HTERT RPE-1 (cell line): ENCODE results near the gene INTS15.
"Not testable (repeated sequence)": the region's sequence is repeated elsewhere in the genome, so short reads cannot be mapped to it uniquely, and the experiment has no call there.

Source experiments
- in situ Hi-C: fragments of 300-500 bp; cut with MboI; formaldehyde crosslinking; loops from 4 replicates; pipeline ENCODE4 v1.14.3; 2020; ENCODE audit warnings: low sequenced_read_pairs

INTS15 gene

DNA sequence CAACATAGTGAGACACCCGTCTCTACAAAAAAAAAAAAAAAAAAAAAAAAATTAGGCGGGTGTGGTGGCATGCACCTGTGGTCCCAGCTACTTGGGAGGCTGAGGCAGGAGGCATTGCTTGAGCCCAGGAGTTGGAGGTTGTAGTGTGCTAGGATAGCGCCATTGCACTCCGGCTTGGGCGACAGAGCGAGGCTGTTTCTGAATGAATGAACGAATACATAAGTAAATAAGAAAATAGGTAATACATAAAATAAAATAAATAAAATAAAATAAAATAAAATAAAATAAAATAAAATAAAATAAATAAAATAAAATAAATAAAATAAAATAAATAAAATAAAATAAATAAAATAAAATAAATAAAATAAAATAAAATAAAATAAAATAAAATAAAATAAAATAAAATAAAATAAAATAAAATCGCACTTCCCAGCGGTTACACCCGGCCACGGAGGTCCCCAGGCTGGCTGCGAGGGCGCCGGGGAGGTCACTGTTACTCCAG is 12.9 kb upstream of the INTS15 start:
- in situ Hi-C loops: not testable (repeated sequence)

DNA sequence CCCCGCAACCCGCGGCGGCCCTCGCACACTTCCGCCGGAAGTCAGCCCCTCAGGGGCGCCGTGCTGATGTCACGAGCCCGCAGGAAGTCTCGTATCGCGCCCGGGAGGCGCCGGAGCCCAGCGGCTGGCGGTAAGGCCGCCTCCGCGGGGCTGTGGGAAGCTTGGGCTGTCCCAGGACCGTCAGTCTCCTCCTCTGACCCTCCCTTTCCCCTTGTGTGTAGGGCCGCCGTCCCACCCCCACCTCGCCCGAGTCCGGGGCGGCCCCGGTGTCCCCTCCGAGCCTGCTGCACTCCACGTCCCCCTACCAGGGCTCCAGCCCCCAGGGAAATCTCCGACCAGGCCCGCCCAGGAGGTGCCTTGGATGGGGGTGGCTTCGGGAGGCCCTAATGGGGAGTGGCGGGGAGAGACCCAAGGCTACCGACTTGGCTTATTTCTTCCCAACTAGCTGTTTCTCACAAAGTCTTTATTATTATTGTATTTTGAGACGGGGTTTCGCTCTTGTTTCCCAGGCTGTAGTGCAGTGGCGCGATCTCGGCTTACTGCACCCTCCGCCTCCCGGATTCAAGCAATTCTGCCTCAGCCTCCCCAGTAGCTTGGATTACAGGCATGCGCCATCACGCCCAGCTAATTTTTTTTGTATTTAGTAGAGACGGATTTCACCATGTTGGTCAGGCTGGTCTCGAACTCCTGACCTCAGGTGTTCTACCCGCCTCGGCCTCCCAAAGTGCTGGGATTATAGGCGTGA is 12.3 kb upstream of the INTS15 start, which contains the start of gene ZDHHC4:
Gene ZDHHC4 (plus strand): TSS at position 86 of the 745 bp plus-strand sequence. CDS start 3,108 bp downstream, outside the sequence.
- in situ Hi-C loops: no loop called here

DNA sequence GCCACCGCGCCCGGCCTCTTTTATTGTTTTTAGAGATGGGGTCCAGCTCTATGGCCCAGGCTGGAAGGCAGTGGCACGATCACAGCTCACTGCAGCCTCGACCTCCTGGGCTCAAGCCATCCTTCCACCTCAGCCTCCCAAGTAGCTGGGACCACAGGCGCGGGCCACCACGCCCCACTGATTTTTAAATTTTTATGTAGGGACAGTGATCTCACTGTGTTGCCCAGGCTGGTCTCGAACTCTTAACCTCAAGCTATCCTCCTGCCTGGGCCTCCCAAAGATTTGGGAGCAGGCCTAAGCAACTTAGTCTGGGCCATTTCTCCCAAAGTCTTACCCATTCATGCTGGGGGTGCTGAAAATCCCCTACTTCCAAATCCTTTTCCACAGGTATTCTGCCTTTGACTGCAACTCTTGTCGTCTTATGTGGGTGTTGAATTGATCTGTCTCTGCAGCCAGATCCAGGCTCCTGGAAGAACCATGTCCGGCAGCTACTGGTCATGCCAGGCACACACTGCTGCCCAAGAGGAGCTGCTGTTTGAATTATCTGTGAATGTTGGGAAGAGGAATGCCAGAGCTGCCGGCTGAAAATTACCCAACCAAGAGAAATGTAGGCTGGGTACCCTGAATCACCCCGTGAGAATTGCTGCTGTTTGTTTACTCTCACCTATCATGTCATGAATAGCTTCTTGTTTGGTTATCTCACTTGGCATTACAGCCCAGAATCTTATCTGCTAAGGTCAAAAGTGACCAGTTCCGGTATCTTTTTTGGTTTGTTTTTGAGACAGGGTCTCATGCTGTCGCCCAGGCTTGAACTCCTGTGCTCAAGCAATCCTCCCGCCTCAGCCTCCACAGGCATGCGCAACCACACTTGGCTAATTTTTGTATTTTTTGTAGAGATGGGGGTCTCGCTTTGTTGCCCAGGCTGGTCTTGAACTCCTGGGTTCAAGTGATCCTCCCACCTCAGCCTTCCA is 11.4 kb upstream of the INTS15 start:
- in situ Hi-C loops: no loop called here

DNA sequence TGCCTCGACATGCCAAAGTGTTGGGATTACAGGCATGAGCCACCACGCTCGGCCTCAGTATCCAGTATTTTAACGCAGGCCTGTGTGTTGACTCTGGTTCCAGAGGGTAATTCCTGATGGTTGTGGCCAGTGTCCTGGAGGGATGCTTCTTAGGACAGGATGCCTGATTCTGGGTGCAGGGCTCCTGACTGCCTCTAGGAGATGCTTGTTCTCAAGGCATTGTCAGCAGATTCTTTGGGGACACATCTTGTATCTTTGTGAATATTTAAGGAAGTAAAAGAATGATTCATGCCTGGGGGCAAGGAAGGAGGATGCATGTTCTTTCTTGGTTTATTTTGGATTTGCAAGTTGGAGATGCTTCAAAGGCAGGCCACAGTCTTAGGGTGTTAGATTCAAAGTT is 10.4 kb upstream of the INTS15 start:
- in situ Hi-C loops: no loop called here

DNA sequence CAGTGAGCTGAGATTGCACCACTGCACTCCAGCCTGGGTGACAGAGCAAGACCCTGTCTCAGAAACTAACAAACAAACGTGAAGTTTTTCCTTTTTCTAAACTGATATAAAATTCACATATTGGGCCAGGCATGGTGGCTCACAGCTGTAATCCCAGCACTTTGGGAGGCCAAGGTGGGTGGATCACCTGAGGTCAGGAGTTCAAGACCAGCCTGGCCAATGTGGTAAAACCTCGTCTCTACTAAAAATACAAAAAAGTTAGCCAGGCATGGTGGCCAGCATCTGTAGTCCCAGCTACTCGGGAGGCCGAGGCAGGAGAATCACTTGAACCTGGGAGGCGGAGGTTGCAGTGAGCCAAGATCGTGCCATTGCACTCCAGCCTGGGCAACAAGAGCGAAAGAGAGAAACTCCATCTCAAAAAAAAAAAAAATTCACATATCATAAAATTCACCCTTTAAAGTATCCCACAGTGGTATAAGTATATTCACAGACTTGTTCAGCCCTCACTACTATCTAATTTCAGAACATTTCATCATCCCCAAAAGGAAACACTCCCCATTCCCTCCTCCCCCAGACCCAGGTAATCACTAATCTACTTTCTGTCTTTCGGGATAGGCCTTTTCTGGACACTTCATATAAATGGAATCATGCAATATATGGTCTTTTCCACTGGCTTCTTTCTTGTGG is 3.9 kb upstream of the INTS15 start:
- in situ Hi-C loops: not testable (repeated sequence)

DNA sequence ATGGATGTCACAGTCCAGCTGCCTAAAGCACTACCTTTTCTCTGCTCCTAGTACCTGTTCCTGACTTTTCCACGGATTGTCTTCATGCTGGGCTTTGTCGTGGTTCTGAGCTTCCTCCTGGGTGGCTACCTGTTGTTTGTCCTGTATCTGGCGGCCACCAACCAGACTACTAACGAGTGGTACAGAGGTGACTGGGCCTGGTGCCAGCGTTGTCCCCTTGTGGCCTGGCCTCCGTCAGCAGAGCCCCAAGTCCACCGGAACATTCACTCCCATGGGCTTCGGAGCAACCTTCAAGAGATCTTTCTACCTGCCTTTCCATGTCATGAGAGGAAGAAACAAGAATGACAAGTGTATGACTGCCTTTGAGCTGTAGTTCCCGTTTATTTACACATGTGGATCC is 1.3 kb upstream of the INTS15 start:
- in situ Hi-C loops: no loop called here

DNA sequence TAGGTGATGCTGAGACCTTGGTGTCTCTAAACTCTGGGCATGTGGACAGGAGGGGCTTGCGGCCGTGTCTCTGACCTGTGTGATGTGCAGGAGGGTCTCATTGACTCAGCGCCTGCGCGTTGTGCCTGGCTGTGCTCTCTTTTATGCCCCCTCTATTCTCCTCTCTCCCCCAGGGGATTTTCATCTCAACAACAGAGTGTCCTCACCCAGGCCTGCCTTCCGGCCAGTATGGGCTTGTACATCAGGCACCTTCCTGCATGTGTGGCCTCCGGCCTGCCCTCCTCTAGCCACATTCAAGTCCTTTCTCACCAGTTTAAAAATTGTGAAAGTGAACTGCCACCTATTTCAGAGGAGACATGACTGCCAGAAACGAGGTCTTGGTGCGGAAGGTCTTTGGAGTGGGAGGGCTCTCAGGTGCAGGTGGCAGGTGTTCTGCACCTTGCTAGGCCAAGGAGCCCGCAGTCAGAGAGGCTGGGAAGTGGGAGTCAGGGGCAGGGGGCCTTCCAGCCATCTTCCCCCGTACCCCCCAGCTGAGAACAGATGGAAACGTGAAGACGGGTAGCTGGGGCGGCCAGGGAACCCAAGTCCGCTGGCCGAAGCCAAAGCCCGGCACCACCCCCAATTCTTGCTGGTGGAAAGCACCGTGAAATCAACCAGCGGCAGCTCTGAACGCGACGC is 531 bp upstream of the INTS15 start:
- in situ Hi-C loops: no loop called here

DNA sequence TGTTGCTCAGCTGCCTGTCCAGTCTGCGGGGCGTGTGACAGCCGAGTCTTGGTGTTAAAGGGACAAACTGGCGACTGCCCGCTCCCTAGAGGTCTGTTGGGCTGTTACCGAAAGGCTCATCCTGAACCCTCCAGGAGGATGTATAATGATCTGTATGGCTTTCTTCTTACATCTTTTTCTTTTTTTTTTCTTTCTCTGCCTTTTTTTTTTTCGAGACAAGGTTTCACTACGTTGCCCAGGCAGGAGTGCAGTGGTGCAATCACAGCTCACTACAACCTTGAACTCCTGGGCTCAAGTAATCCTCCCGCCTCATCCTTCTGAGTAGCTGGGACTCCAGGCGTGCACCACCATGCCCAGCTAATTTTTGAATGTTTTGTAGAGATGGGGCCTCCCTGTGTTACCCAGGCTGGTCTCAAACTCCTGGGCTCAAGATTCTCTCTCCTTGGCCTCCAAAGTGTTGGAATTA is 857 bp downstream of the INTS15 start:
- in situ Hi-C loops: no loop called here

DNA sequence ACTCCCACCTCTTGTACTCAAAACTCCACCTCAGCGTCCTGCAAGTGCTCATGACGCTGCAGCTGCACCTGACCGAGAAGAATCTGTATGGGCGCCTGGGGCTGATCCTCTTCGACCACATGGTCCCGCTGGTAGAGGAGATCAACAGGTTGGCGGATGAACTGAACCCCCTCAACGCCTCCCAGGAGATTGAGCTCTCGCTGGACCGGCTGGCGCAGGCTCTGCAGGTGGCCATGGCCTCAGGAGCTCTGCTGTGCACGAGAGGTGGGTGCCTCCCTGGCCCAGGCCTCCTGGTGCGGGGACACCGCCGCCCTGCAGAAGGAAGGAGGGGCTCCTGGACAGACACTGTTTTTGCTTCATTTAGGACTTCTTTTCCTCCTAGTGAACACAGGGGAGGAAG is 10.3 kb downstream of the INTS15 start:
- in situ Hi-C loops: no loop called here

DNA sequence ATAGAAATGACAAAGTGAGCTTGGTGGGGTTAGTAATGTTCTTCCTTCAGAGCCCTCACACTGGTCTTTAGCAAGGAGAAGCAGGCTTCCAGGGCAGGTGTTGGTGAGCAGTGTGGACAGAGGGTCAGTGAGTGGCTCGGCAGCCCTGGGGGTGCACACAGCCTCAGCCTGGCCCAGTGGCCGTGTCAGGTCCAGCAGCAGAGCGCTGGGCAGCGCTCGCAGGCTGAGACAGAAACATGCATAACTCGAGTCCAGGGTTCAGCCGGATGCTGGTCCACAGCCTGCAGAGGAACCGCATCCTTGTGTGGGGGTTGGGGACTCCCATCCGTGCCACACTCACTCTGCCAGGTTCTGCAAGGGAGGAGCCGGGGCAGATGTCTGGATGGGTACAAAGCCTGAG is 14.6 kb downstream of the INTS15 start:
- in situ Hi-C loops: no loop called here

DNA sequence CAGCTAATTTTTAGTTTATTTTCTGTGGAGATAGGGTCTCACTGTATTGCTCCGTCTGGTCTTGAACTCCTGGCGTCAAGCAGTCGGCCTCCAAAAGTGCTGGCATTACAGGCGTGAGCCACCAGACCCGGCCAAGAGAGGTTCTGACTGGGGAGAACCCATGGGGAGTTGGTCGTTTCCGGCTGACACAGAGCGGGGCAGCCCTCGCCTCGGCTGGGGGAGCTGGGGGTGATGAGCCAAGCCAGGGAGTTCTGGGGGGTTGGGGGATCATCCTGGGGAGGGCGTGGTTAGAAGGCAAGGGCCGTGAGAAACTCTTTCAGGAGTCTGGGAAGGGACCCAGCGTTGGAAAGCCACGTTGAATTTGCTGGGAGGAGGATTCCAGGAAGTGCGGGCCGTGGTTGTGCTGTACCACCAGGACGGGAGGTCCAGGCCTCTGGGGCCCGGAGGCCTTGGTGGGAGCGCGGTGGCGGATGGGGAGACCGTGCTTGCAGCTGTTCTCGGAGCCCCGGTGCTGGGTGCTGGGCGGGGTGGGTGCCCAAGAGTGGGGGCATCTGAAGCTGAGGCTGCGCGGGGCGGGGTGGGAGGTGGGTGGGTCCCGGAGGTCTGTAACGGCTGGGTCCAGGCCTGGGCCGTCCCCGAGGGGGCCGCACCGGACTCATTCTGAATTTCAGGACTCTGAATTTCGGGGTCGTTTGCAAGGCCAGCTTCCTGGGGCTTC is 17.2 kb downstream of the INTS15 start:
- in situ Hi-C loops: no loop called here

DNA sequence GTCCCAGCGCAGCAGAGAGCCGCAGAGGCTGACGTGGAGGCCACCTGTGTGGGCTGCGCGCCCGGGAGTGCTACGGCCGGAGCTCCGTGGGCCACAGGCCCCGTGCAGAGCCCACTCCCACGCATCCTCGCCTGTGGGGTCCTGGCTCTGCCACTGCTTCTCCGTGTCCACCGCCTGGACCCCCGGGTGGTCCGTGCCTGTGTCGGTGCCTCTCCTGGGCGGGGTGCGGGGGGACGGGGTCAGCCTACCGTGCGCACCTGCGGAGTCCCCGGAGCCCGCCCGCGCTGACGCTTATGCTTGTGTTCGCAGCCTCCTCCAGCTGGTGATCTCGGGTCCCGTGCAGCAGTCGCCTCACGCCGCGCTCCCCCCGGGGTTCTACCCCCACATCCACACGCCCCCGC is 17.8 kb downstream of the INTS15 start:
- in situ Hi-C loops: no loop called here

DNA sequence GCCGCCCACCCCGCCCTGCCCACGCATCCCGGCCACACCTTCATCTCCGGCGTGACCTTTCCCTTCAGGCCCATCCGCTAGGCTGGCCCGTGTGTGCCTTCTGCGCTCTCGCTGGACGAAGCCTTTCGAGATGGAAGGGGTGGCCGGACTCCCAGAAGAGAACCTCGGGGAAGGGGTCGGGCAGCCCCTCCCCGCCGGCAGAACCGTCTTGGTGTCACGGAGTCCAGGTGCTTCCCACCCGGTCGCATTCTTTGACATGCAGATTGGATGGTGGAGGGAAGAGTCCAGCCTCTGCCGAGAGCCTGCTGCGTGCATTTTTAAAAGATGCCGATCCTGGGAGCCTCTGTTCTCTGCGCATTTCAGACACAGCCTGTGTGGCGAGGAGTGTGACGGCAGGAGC is 18.3 kb downstream of the INTS15 start:
- in situ Hi-C loops: no loop called here

DNA sequence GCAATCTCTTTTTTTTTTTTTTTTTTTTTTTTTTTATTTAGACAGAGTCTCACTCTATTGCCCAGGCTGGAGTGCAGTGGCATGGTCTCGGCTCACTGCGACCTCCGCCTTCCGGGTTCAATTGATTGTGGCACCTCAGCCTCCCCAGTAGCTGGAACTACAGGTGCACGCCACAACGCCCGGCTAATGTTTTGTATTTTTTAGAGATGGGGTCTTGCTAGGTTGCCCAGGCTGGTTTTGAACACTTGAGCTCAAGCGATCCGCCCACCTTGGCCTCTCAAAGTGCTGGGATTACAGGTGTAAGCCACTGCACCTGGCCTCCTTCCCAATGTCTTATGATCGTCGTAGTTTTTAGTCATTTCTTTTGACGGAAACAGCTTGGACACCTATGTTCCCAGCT is 19.0 kb downstream of the INTS15 start:
- in situ Hi-C loops: no loop called here

DNA sequence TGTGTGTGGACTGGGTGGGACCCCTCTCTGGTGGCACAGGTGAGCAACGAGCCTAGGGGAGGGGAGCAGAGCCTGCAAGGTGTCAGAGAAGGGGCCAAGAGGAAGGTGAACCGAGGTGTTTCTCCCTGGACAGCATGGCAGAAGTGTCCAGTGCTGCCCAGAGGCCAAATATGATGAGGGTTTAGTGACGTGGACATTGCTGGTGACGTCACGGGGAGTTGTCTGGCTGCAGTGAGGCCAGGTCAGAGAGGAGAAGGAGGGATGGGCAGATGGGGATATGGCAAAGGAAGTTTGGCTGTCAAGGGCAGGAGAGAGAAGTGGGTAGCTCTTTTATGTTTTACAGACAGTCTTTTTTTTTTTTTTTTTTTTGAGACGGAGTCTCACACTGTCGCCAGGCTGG is 23.0 kb downstream of the INTS15 start:
- in situ Hi-C loops: no loop called here

DNA sequence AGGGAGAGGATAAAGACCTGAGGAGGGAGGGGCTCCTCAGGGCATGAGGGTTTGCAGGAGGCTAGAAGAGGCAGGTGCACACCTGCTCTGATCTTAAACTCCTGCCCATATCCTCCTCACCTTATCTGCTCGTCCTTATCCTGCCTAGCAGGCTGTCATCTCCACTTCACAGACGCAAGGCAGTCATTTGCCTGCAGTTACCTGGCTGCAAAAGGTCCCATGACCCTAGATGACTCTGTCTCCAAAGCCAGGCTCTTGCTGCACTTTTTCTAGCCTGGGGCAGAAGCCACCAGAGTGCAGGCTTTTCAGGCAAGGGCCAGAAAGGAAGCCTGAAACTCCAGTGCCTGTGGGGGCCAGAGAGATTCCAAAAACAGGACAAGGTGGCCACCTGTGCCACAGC is 23.9 kb downstream of the INTS15 start:
- in situ Hi-C loops: no loop called here

DNA sequence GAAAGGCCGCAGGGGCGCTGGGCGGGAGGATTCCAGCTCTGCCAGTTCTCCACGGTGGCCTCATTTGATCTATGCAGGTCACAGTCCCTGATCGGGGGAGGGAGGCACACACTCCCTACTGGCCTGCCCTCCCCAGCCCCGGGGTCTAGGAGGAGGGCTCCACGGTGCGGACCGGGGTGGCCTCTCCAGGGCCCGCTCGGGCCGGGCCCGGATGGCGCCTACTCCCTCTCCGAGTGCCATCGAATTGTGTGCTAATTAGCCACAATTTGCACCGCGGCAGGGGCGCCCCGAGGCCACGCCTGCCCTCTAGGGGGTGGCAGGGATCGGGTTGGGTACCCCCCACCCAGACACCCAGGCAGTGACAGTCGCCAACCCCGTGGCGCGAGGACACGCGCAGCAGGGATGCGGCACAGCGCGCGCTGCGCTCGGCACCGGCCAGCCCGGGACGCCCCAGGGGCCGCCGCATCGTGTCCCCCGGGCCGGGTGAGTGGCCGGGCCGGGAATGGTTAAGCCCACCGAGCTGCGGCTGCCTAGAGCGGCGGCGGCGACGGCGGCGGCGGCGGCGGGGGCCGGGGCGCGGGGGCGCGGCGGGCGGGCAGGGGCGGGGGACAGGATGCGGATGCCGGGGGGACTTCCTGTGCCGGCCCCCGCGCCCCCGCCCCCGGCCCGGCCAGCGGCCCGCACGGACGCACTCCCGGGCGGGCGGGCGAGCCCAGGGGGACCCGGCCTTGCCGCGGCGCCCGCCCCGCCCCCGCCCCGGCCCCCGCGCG is 25.3 kb downstream of the INTS15 start, which contains the start of gene ZNF853:
Gene ZNF853 (plus strand): TSS at position 658 of the 770 bp plus-strand sequence. CDS start 565 bp downstream, outside the sequence.
- in situ Hi-C loops: no loop called here

DNA sequence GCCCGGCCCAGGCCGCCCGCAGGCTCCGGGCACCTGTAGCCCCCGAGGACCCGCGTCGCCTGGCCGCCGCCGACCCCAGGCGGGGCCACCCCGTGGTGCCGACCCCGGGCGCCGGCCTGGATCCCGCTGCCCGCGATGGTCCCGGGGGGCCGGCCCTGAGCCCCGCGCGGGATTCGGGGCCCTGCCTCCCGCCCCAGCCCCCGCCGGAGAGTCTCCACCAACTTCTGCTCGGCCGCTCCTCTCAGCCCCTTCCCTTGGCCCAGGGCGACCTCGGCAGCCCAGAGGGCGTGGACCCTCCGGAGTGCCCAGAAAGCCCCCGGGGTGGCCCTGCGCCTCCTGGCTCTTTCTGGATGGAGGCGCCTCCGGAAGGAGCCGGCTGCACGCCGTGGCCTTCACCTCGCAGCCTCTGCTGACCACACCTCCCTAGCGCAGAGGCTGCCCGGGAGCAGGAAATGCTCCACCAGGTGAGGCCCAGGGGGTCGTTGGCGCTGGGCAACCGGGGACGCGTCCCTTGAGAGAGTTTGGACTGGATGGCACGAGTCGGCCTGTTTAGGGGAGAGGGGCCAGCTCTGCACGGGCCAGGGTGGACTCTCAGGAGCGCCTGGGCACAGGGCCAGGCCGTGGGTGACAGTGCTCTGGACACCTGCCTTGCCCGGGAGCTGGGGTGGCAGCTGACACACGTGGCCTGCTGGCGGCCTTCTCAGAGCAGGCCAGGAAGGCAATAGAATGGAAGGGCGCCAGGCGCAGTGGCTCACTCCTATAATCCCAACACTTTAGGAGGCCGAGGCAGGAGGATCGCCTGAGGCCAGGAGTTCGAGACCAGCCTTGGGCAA is 26.1 kb downstream of the INTS15 start:
- in situ Hi-C loops: no loop called here
